SK-N-SH (cell line): ENCODE data around the gene ARHGEF4. TPM values are rescaled to one million over a fixed set of nuclear protein-coding genes. Genes with fewer than 3 reads are reported as not detected.

Experiments
- CTCF ChIA-PET: fragments of 300-600, 350-600 bp; formaldehyde crosslinking; extraction: SDS; loops from one replicate; lab custom pipeline; 2021; lab: Yijun Ruan, JAX
- POLR2A ChIA-PET: fragments of 350-600 bp; sonication (Branson Sonifier 250); formaldehyde crosslinking; extraction: SDS; loops from one replicate; lab custom pipeline; 2020; ENCODE audit warnings: antibody characterized with exemption, inconsistent platforms; lab: Yijun Ruan, JAX
- DNase-seq: peaks from one replicate; pipeline ENCODE4 v3.0.0; 2012
- H2AFZ ChIP-seq: fragments of 200-600 bp; sonication (generic); 2 replicates; pipeline ENCODE4 v1.8.1; 2016; ENCODE audit warnings: antibody characterized with exemption, mild to moderate bottlenecking, low read depth
- H3F3A ChIP-seq: fragments of 200-600 bp; sonication (generic); replicated peaks from 2 replicates; pipeline ENCODE3; 2016; ENCODE audit warnings: antibody characterized with exemption, mild to moderate bottlenecking; ENCODE audit not compliant: insufficient read depth
- H3K27ac ChIP-seq, 2 experiments: fragments of 200-500 bp in 1 of 2; fragments of 200-600 bp in 1 of 2; sonication (Bioruptor generic) in 1 of 2; sonication (generic), shearing (Covaris generic) in 1 of 2; 2 replicates each; pipeline versions ENCODE4 v1.5.1 to v1.6.1; 2014 to 2016; ENCODE audit warnings: low read depth in 2 of 2, inconsistent platforms in 1 of 2, low read length in 1 of 2, mild to moderate bottlenecking in 1 of 2, mixed read lengths in 1 of 2
- H3K27me3 ChIP-seq: fragments of 200-600 bp; sonication (generic), shearing (Covaris generic); 2 replicates; pipeline ENCODE4 v1.6.1; 2016; ENCODE audit warnings: mixed run types; ENCODE audit not compliant: insufficient read depth
- H3K36me3 ChIP-seq, 2 experiments: fragments of 200-500 bp in 1 of 2; fragments of 200-600 bp in 1 of 2; sonication (Bioruptor generic) in 1 of 2; sonication (generic) in 1 of 2; replicated peaks in 1 of 2; 2 replicates each; pipeline versions ENCODE3 to v1.5.1; 2014 to 2016; ENCODE audit warnings: low read length in 1 of 2, mild to moderate bottlenecking in 1 of 2; ENCODE audit not compliant: insufficient read depth in 2 of 2, control insufficient read depth in 1 of 2
- H3K4me1 ChIP-seq, 2 experiments: fragments of 200-500 bp in 1 of 2; fragments of 200-600 bp in 1 of 2; sonication (Bioruptor generic) in 1 of 2; sonication (generic), shearing (Covaris generic) in 1 of 2; 2 replicates each; pipeline versions ENCODE4 v1.5.1 to v1.6.1; 2014 to 2016; ENCODE audit warnings: low read depth in 1 of 2, low read length in 1 of 2, mixed run types in 1 of 2; ENCODE audit not compliant: insufficient read depth in 2 of 2, control insufficient read depth in 1 of 2
- H3K4me2 ChIP-seq: fragments of 200-600 bp; sonication (generic), shearing (Covaris generic); 2 replicates; pipeline ENCODE4 v1.6.1; 2017; ENCODE audit warnings: mixed run types
- H3K4me3 ChIP-seq, 2 experiments: fragments of 200-500 bp in 1 of 2; fragments of 200-600 bp in 1 of 2; sonication (Bioruptor generic) in 1 of 2; sonication (generic), shearing (Covaris generic) in 1 of 2; 2 replicates each; pipeline versions ENCODE4 v1.5.1 to v1.8.1; 2014 to 2016; ENCODE audit warnings: low read depth in 2 of 2, inconsistent platforms in 1 of 2, low read length in 1 of 2, mild to moderate bottlenecking in 1 of 2, mixed read lengths in 1 of 2, moderate library complexity in 1 of 2
- H3K79me2 ChIP-seq: fragments of 200-600 bp; sonication (generic); 2 replicates; pipeline ENCODE4 v1.8.1; 2017; ENCODE audit warnings: mild to moderate bottlenecking; ENCODE audit not compliant: insufficient read depth
- H3K9ac ChIP-seq: fragments of 200-600 bp; sonication (generic); 2 replicates; pipeline ENCODE4 v1.6.1; 2017; ENCODE audit warnings: mixed run types
- H3K9me2 ChIP-seq: fragments of 200-600 bp; sonication (generic); 2 replicates; pipeline ENCODE4 v1.6.1; 2017; ENCODE audit warnings: mixed run types
- H3K9me3 ChIP-seq: fragments of 200-600 bp; sonication (generic); 2 replicates; pipeline ENCODE4 v1.6.1; 2017; ENCODE audit warnings: mixed run types, mild to moderate bottlenecking, moderate library complexity
- H4K20me1 ChIP-seq: fragments of 200-600 bp; sonication (generic); 2 replicates; pipeline ENCODE4 v1.6.1; 2017; ENCODE audit warnings: mild to moderate bottlenecking, mixed run types; ENCODE audit not compliant: insufficient read depth
- ELF1 ChIP-seq: IDR thresholded peaks from 2 replicates; pipeline ENCODE4 v1.4.0; 2012
- FOXJ3 ChIP-seq: sonication (generic); formaldehyde crosslinking; IDR thresholded peaks from 2 replicates; pipeline ENCODE4 v1.5.1; 2020; ENCODE audit warnings: mild to moderate bottlenecking, missing genetic modification reagents
- FOXM1 ChIP-seq: IDR thresholded peaks from 2 replicates; pipeline ENCODE4 v1.4.0; 2012; ENCODE audit warnings: low read depth, mild to moderate bottlenecking
- GATA2 ChIP-seq: sonication (generic); formaldehyde crosslinking; IDR thresholded peaks from 2 replicates; pipeline ENCODE4 v1.5.0; 2020; ENCODE audit warnings: mild to moderate bottlenecking, missing genetic modification reagents
- JUND ChIP-seq: IDR thresholded peaks from 2 replicates; pipeline ENCODE4 v1.4.0; 2012
- NFIC ChIP-seq: IDR thresholded peaks from 2 replicates; pipeline ENCODE4 v1.4.0; 2012; ENCODE audit warnings: borderline replicate concordance
- POLR2AphosphoS5 ChIP-seq: IDR thresholded peaks from 2 replicates; pipeline ENCODE4 v1.6.1; 2012; ENCODE audit warnings: low read depth, low read length
- RFX5 ChIP-seq: IDR thresholded peaks from 2 replicates; pipeline ENCODE4 v1.6.1; 2012; ENCODE audit warnings: mild to moderate bottlenecking, improper control_type of control experiment, low read length
- RXRA ChIP-seq: IDR thresholded peaks from 2 replicates; pipeline ENCODE4 v1.4.0; 2012; ENCODE audit warnings: low read depth, mild to moderate bottlenecking, borderline replicate concordance
- TCF12 ChIP-seq: IDR thresholded peaks from 2 replicates; pipeline ENCODE4 v1.4.0; 2012
- YY1 ChIP-seq: IDR thresholded peaks from 2 replicates; pipeline ENCODE4 v1.4.0; 2012; ENCODE audit warnings: low read depth, mild to moderate bottlenecking
- WGBS: methylation state at CpG from one replicate; pipeline ENCODE4 v1.1.6; 2017; ENCODE audit warnings: low lambda C conversion rate; 5-methylcytosine and 5-hydroxymethylcytosine counted together
- polyA plus RNA-seq, 3 experiments: library from polyadenylated mRNA; depleted of rRNA; stranded (reverse); fragments of >200 nt; gene quantifications; 2 replicates each; pipeline ENCODE4 v1.2.3, GENCODE V29; 2012
- TF ChIP-seq, protein P1 (sequence below): IDR thresholded peaks from 2 replicates; pipeline ENCODE4 v1.6.1; 2012; ENCODE audit warnings: mild to moderate bottlenecking, low read depth, low read length, moderate library complexity
- TF ChIP-seq, protein P2 (sequence below): IDR thresholded peaks from 2 replicates; pipeline ENCODE4 v1.4.0; 2012; ENCODE audit warnings: low read depth, borderline replicate concordance
- TF ChIP-seq, protein P3 (sequence below): fragments of 150-350 bp; IDR thresholded peaks from 2 replicates; pipeline ENCODE4 v1.6.1; 2017; ENCODE audit warnings: antibody characterized with exemption, low read length, low read depth, borderline replicate concordance
- TF ChIP-seq, protein P4 (sequence below): IDR thresholded peaks from 2 replicates; pipeline ENCODE4 v1.4.0; 2012; ENCODE audit warnings: low read depth
- TF ChIP-seq, protein P5 (sequence below): IDR thresholded peaks from 2 replicates; pipeline ENCODE4; 2012
- TF ChIP-seq, protein P6 (sequence below): fragments of 200-600 bp; sonication (generic); IDR thresholded peaks from 2 replicates; pipeline ENCODE4 v1.6.1; 2017; ENCODE audit warnings: antibody characterized with exemption, mild to moderate bottlenecking, moderate library complexity

The ARHGEF4 gene
- polyA plus RNA-seq, 1 of the 3 experiments (the other 2 are of a cell fraction), result 2.3 TPM

DNA sequence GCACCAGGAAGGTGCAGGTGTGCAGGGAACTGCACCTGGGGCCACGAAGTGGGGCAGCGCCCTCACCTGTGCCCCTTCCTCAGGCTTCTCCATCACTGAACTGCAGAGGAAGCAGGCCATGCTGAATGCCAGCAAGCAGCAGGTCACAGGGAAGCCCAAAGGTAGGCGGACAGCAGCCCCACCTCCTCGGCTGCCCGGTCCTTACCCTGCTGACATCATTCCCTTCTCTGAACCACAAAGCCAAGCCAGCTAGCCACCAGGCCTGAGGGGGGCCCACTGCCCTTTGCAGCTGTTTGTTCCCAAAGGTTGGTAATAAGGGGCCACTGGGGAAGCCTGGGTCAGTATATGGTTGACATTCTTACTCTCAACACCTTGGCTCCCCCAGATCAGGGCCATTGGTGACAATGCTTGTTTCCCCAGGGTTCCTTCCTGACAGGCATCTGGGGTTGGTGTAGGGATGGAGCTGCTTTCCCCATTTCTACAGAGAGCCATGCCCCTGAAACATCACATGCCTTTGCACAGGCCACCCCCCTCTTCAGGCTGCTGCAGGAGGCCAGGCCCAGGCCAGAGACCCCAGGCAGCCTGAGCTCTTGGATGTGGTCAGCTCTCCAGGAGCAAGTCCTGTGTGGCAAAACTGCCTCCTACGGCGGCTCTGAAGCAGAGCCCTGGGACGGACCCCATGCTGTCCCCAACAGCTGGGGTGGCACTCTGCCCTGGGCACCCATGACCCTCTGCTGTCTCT, 208.7 kb downstream of the ARHGEF4 start (continued):
- TF ChIP-seq, protein P1, sequence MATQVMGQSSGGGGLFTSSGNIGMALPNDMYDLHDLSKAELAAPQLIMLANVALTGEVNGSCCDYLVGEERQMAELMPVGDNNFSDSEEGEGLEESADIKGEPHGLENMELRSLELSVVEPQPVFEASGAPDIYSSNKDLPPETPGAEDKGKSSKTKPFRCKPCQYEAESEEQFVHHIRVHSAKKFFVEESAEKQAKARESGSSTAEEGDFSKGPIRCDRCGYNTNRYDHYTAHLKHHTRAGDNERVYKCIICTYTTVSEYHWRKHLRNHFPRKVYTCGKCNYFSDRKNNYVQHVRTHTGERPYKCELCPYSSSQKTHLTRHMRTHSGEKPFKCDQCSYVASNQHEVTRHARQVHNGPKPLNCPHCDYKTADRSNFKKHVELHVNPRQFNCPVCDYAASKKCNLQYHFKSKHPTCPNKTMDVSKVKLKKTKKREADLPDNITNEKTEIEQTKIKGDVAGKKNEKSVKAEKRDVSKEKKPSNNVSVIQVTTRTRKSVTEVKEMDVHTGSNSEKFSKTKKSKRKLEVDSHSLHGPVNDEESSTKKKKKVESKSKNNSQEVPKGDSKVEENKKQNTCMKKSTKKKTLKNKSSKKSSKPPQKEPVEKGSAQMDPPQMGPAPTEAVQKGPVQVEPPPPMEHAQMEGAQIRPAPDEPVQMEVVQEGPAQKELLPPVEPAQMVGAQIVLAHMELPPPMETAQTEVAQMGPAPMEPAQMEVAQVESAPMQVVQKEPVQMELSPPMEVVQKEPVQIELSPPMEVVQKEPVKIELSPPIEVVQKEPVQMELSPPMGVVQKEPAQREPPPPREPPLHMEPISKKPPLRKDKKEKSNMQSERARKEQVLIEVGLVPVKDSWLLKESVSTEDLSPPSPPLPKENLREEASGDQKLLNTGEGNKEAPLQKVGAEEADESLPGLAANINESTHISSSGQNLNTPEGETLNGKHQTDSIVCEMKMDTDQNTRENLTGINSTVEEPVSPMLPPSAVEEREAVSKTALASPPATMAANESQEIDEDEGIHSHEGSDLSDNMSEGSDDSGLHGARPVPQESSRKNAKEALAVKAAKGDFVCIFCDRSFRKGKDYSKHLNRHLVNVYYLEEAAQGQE, result no peak
- TF ChIP-seq RFX5 (no peak), FOXJ3 (CRISPR knock-in tag) (no peak), JUND (no peak), FOXM1 (no peak), RXRA (no peak), ELF1 (no peak)
- TF ChIP-seq, protein P2, sequence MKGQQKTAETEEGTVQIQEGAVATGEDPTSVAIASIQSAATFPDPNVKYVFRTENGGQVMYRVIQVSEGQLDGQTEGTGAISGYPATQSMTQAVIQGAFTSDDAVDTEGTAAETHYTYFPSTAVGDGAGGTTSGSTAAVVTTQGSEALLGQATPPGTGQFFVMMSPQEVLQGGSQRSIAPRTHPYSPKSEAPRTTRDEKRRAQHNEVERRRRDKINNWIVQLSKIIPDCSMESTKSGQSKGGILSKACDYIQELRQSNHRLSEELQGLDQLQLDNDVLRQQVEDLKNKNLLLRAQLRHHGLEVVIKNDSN, result no peak
- TF ChIP-seq, protein P3, sequence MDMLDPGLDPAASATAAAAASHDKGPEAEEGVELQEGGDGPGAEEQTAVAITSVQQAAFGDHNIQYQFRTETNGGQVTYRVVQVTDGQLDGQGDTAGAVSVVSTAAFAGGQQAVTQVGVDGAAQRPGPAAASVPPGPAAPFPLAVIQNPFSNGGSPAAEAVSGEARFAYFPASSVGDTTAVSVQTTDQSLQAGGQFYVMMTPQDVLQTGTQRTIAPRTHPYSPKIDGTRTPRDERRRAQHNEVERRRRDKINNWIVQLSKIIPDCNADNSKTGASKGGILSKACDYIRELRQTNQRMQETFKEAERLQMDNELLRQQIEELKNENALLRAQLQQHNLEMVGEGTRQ, result no peak
- TF ChIP-seq, protein P4, sequence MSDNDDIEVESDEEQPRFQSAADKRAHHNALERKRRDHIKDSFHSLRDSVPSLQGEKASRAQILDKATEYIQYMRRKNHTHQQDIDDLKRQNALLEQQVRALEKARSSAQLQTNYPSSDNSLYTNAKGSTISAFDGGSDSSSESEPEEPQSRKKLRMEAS, result no peak

DNA sequence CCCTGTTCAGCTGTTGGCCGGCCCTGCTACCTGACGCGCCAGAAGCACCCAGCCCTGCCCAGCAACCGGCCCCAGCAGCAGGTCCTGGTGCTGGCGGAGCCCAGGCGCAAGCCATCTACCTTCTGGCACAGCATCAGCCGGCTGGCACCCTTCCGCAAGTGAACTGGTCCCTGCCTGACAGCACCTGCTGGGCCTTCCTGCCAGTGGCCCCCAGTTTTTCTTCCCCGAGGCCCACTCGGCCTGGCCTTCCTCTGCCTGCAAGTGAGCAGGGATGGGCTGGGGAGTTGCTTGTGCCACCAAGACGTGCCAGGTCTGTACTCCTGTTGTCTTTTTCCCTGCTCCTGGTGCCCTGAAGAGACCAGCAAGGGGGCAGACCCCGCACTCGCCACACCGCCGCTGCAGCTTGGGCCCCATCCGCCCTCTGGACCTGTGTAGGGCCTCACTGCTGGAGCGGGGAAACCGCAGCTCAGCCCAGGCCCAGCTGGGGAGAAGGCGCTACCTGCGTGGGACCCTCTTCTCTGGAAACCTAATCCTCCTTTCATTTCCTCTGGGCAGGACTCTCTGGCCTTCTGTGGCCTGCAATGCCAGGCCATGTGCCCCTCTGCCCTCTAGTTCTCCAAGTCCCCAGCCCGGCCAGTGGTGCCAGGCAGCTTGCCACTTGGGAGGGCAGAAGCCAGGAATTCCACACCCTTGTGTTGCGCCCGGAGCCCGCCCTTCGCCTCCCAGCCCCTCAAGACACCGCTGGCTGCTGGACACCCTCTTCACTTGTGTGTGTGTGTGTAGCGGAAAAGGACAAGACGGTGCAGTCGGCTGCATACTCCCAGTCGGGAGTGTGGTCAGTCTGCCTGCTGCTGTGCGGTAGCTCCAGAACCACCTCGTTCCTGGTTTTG, 209.6 kb downstream of the ARHGEF4 start:
- peak; percentile 38 for DNase-seq
- 96% methylated on average over 24 of the region's 32 CpGs for WGBS
- H3K4me1 ChIP-seq, result peaks cover 0 to 56% of the 10 kb centered on the region in 2 experiments; a peak in 1 of 4 replicates
- H2AFZ ChIP-seq, result no peak overlapping the region
- H3K4me2 ChIP-seq, result no peak overlapping the region
- ChIA-PET POLR2A (interaction anchor here (1.2 to 1.6 kb wide), 2 partner anchors 10 to 46 kb away, joined by 3 to 4 read pairs; no protein-coding TSS in a partner anchor), CTCF (interaction anchor here (0.7 to 1.4 kb wide), 2 partner anchors 12 to 15 kb away, joined by 3 to 6 read pairs; no protein-coding TSS in a partner anchor)
- TF ChIP-seq, protein P5, sequence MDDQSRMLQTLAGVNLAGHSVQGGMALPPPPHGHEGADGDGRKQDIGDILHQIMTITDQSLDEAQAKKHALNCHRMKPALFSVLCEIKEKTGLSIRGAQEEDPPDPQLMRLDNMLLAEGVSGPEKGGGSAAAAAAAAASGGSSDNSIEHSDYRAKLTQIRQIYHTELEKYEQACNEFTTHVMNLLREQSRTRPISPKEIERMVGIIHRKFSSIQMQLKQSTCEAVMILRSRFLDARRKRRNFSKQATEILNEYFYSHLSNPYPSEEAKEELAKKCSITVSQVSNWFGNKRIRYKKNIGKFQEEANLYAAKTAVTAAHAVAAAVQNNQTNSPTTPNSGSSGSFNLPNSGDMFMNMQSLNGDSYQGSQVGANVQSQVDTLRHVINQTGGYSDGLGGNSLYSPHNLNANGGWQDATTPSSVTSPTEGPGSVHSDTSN, result no peak
- TF ChIP-seq YY1 (no peak), GATA2 (CRISPR knock-in tag) (no peak), NFIC (no peak), POLR2AphosphoS5 (no peak), RXRA (no peak), TCF12 (no peak), JUND (no peak)
- TF ChIP-seq, protein P6, sequence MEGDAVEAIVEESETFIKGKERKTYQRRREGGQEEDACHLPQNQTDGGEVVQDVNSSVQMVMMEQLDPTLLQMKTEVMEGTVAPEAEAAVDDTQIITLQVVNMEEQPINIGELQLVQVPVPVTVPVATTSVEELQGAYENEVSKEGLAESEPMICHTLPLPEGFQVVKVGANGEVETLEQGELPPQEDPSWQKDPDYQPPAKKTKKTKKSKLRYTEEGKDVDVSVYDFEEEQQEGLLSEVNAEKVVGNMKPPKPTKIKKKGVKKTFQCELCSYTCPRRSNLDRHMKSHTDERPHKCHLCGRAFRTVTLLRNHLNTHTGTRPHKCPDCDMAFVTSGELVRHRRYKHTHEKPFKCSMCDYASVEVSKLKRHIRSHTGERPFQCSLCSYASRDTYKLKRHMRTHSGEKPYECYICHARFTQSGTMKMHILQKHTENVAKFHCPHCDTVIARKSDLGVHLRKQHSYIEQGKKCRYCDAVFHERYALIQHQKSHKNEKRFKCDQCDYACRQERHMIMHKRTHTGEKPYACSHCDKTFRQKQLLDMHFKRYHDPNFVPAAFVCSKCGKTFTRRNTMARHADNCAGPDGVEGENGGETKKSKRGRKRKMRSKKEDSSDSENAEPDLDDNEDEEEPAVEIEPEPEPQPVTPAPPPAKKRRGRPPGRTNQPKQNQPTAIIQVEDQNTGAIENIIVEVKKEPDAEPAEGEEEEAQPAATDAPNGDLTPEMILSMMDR, result no peak
- H3K27ac ChIP-seq, result peak overlapping the region in 1 of 2 experiments; percentile 77; a peak in 2 of 4 replicates
- H3K4me3 ChIP-seq, result no peak overlapping the region
- no peaks in the 10 kb centered on the region for H3K9me3 ChIP-seq
- peaks cover 18% of the 10 kb centered on the region; the same call in 1 of the 2 replicates for H3K79me2 ChIP-seq
- no peaks in the 10 kb centered on the region for H3K27me3 ChIP-seq
- peaks cover 28% of the 10 kb centered on the region for H4K20me1 ChIP-seq
- peaks cover 28 to 52% of the 10 kb centered on the region in 2 experiments for H3K36me3 ChIP-seq
- H3F3A ChIP-seq, result no peaks in the 10 kb centered on the region
- H3K9me2 ChIP-seq, result no peaks in the 10 kb centered on the region
- no peak overlapping the region for H3K9ac ChIP-seq
